ENCODE measurements around the gene SCARB1.

The SCARB1 gene

GRCh38 chr12:124862768-124863415 is 772 bp downstream of the SCARB1 start:
- DNase-seq (ENCODE audit: low read depth in 2 of 2), result no peak

DNA sequence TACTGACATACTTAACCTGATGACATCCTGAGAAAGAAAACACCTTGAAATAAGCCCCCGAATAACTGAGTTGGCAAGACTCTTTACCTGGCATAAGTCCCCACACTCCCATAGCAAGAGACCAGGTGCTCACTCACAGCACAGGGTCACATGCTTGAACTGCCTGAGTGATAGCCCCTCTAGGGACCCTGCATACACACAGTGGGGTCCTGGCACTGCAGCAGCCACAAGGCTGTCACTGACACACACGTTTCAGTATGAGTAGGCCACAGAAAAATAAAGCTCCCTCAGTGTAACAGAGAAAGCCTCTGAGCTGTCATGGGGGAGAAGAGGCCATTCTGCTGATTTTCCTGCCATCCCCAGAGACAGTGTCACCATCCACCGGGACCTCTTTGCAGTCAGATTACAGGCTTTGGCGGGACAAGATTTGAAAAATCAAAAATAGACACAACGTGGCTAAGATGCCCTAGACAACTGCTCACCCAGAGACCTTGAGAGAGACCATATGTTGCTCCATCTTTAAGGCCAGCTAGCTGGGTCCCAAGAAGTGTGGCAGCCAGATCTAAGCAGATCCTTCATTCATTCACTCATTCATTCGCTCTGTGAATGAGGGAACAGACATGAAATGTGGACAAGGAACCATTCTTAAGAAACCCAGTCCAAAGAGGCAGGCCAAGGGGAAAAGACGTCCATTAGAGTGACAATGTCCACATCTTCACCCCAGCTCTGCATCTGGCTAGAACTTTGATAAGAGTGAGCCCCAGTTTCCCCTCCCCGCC is 1.6 kb downstream of the SCARB1 start:
- DNase-seq (ENCODE audit: low read depth in 2 of 2), result no peak

DNA sequence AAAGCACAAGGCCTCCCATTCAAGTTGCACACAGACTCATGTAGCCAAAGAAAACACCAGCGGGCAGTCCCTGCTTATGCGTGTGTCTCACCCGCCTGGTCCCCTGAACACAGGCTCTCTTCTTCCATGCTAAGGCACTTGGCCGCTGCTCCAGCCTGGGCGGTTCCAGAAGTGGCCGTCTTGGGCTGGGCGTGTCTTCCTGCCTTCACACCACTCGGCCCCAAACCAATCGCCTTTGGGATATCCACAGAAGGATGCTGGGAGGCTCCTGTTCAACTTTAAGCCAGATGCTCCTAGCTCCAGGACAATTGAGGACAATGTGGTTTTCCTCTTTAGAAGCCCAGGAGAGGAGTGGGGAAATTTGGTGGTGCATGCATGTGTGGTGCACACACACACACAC is 2.2 kb downstream of the SCARB1 start:
- no peak for DNase-seq (ENCODE audit: low read depth in 2 of 2)

- no peak for DNase-seq (ENCODE audit: low read depth in 2 of 2)
Observed at GRCh38 chr12:124857921-124858461, 5.7 kb downstream of the SCARB1 start.

DNA sequence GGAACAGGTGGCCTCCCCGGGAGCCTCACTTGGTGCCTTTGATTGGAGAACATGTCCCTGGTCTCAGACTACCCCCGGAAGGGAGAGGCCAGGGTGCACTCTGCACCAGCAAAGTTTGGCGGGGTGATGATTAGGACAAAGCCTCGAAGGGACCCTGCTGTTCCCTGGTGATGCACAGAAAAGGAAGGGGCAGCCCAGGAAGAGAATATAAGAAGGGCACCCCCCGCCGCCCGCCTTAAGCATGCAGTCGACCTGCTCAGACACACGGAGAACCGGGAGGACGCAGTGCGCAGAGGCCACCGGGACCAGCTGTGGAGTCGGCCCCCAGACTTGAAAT is 6.9 kb downstream of the SCARB1 start:
- DNase-seq (ENCODE audit: low read depth in 2 of 2), result no peak

GRCh38 chr12:124856132-124856841 is 7.4 kb downstream of the SCARB1 start:
- DNase-seq (ENCODE audit: low read depth in 2 of 2), result no peak

GRCh38 chr12:124855275-124855957 is 8.2 kb downstream of the SCARB1 start:
- no peak for DNase-seq (ENCODE audit: low read depth in 2 of 2)

GRCh38 chr12:124854637-124855184 is 9.0 kb downstream of the SCARB1 start:
- no peak for DNase-seq (ENCODE audit: low read depth in 2 of 2)

DNA sequence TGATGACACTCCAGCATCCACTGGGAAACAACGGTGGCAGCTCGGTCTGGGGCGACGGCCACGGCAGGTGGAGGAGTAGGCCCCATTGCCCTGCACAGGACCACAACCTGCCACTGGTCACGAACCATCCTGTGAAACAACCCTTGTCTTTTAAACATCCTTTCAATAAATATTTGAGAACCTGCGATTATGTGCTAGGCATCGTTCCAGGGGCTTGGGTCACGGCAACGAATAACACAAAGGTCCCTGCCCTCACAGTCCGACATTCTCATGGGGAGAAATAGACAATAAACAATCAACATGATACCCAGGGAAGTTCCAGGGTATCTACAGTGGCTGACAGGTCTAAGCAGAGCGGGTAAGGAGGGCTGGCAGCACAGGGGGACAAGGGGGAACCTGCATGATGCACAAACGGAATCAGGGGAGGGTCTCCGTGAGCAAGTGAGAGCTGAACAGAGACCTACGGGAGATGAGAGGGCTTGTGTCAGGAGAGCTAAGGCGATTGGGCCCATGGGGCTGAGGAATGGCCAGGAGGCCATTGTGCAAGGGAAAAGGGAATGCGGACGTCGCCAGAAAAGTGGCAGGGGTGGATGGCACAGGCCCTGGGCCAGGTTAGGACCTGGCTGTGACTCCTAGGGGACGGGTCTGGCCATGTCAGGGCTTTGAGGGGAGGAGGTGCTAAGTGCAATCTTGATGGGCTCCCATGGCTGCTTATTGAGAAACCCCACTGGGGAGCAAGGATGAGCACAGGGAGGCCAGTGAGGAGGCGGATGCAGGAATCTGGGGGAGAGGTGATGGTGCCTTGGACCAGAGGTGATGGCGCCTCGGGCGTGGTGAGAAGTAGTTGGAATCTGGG is 9.7 kb downstream of the SCARB1 start:
- DNase-seq (ENCODE audit: low read depth in 2 of 2), result no peak

DNA sequence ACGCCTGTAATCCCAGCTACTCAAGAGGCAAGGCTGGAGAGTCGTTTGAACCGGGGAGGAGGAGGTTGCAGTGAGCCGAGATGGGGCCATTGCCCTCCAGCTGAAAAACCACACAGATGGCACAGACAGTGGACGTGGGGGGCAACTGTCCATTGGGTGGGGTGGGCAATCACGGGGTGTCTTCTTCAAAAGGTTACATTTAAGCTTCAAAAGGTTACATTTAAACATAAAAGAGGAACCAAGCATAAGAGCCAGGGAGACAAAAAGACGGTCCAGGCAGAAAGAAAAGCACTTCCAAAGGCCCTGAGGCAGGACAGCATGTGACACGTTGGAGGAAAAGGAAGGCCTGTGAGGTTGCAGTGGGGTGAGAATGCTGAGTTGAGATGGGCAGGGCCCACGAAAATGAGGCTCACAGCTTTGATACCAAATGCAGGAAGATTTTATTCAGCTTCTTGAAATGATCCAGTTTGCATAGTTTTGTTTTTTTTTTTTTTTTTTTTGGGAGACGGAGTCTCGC is 10.7 kb downstream of the SCARB1 start:
- no peak for DNase-seq (ENCODE audit: low read depth in 2 of 2)

DNA sequence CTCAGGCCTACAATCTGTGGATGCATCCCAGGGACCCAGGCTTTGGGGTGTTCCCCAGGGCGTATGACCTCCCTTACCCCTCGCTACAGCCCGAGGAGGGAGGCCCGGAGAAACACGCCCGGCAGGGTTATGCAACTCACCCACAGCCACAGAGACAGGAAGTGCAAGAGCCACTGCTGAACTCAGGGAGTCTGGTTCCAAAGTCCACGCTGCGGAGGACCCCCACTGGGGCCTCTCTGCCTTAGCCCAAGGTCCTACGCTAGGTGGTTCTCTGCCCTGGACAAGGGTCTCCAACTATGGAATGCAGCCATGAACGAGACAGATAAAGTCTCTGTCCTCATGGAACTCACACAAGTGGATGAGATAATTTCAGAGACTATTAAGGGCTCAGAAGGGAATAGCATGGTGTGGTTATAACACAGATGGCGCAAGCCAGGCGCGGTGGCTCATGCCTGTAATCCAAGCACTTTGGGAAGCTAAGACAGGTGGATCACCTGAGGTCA is 11.3 kb downstream of the SCARB1 start:
- DNase-seq (ENCODE audit: low read depth in 2 of 2), result no peak

DNA sequence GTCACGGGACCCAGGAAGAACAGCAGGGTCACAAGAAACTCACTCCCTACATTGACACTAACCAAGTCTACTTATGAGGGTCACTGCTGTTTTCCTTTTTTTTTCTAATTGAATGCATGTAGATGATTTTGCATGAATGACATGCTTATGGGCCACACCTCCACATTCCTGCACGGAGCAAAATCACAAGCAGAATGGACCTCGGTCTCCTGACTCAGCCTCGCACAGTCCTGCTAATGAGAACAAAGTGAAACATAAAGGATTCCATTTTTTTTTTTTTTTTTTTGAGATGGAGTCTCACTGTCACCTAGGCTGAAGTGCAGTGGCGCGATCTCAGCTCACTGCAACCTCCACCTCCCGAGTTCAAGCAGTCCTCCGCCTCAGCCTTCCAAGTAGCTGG is 12.3 kb downstream of the SCARB1 start:
- DNase-seq (ENCODE audit: low read depth in 2 of 2), result no peak

- DNase-seq (ENCODE audit: low read depth in 2 of 2), result no peak
Observed at GRCh38 chr12:124849382-124849781, 14.3 kb downstream of the SCARB1 start.

- no peak for DNase-seq (ENCODE audit: low read depth in 2 of 2)
Observed at GRCh38 chr12:124848621-124849380, 14.9 kb downstream of the SCARB1 start.

- no peak for DNase-seq (ENCODE audit: low read depth in 2 of 2)
Observed at GRCh38 chr12:124847113-124848074, 16.3 kb downstream of the SCARB1 start.

- no peak for DNase-seq (ENCODE audit: low read depth in 2 of 2)
Observed at GRCh38 chr12:124844411-124845397, 19.0 kb downstream of the SCARB1 start.

DNA sequence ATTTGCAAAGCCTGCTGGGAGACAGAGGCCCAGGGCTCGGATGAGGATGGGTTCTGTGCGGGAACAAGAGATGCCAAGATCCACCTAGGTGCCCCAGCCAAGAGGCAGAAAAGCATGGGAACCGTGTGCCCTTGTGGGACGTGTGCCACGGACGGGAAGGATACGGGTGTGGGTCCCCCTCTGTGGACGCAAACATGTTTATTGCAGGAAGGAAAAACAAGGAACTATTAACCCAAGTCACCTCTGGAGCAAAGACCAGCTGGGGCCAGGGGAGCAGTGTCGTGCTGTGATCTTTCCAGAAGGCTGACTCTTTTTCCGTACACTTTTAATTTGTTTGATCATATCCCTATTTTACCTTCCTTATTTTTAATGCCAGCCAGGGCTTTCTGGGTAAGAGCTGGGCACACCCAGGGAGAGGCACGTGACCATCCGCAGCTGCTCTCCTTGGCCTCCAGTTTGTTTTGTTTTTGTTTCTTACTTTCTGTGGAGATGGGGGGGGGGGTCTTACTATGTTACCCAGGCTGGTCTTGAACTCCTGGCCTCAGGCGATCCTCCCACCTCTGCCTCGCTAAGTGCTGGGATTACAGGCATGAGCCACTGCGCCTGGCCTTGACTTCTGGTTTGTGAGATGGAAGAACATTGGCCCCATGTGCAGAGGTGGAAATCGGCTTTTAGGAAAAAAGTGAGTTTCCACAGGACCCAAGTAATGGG is 20.7 kb downstream of the SCARB1 start:
- no peak for DNase-seq (ENCODE audit: low read depth in 2 of 2)
